Keratinocyte (primary cell): ENCODE data around the gene NKAP. TPM values are rescaled to one million over a fixed set of nuclear protein-coding genes. Genes with fewer than 3 reads are reported as not detected.

Experiments used
- DNase-seq: peaks from one replicate; pipeline ENCODE4 v3.0.0-alpha.2; 2011; ENCODE audit warnings: low read depth, missing footprints, low spot score
- FAIRE-seq: peaks from 2 replicates; lab custom pipeline; 2011; peaks lifted over from hg19 to GRCh38; lab: Jason Lieb, UNC
- H2AFZ ChIP-seq: 2 replicates; pipeline ENCODE4 v1.6.0; 2012; ENCODE audit warnings: low read length, control low read depth, inconsistent platforms; ENCODE audit not compliant: control insufficient read depth
- H3K27ac ChIP-seq: 2 replicates; pipeline ENCODE4 v1.5.1; 2011; ENCODE audit warnings: low read length; ENCODE audit not compliant: control insufficient read depth, insufficient read depth
- H3K27me3 ChIP-seq: 3 replicates; pipeline ENCODE4 v1.6.0; 2011; ENCODE audit warnings: low read length; ENCODE audit not compliant: control insufficient read depth, insufficient read depth; ENCODE audit errors: extremely low read depth
- H3K36me3 ChIP-seq, 2 experiments: 2 replicates in 1 of 2; 3 replicates in 1 of 2; pipeline ENCODE4 v1.5.1; 2011; ENCODE audit warnings: low read length in 2 of 2, mild to moderate bottlenecking in 1 of 2; ENCODE audit not compliant: control insufficient read depth in 2 of 2, insufficient read depth in 2 of 2; ENCODE audit errors: extremely low read depth in 1 of 2
- H3K4me1 ChIP-seq: 3 replicates; pipeline ENCODE4 v1.5.1; 2011; ENCODE audit warnings: low read length; ENCODE audit not compliant: control insufficient read depth, insufficient read depth; ENCODE audit errors: extremely low read depth
- H3K4me2 ChIP-seq: 3 replicates; pipeline ENCODE4 v1.6.0; 2011; ENCODE audit warnings: low read depth, low read length; ENCODE audit not compliant: control insufficient read depth, insufficient read depth; ENCODE audit errors: extremely low read depth
- H3K4me3 ChIP-seq, 3 experiments: fragments of 200-600 bp in 1 of 3; sonication (generic) in 1 of 3; 2 replicates in 2 of 3; 3 replicates in 1 of 3; pipeline ENCODE4 v1.5.1; 2011 to 2016; ENCODE audit warnings: low read length in 3 of 3, mild to moderate bottlenecking in 3 of 3, control low read depth in 2 of 3, inconsistent platforms in 1 of 3, low read depth in 1 of 3, mixed read lengths in 1 of 3, mixed run types in 1 of 3, moderate library complexity in 1 of 3; ENCODE audit not compliant: control insufficient read depth in 2 of 3, insufficient read depth in 2 of 3; ENCODE audit errors: extremely low read depth in 1 of 3
- H3K79me2 ChIP-seq: 2 replicates; pipeline ENCODE4 v1.6.0; 2012; ENCODE audit warnings: low read length; ENCODE audit not compliant: control insufficient read depth, insufficient read depth
- H3K9ac ChIP-seq: 3 replicates; pipeline ENCODE4 v1.6.0; 2011; ENCODE audit warnings: low read length; ENCODE audit not compliant: control insufficient read depth, insufficient read depth; ENCODE audit errors: extremely low read depth
- H3K9me1 ChIP-seq: 3 replicates; pipeline ENCODE4 v1.6.0; 2011; ENCODE audit warnings: low read length; ENCODE audit not compliant: control insufficient read depth, insufficient read depth; ENCODE audit errors: extremely low read depth
- H3K9me3 ChIP-seq: 2 replicates; pipeline ENCODE4 v1.5.1; 2012; ENCODE audit warnings: low read depth, low read length; ENCODE audit not compliant: control insufficient read depth
- H4K20me1 ChIP-seq: 3 replicates; pipeline ENCODE4 v1.6.0; 2011; ENCODE audit warnings: low read length; ENCODE audit not compliant: control insufficient read depth, insufficient read depth; ENCODE audit errors: extremely low read depth
- EZH2 ChIP-seq: IDR thresholded peaks from one replicate; pipeline ENCODE4 v1.6.1; 2012; ENCODE audit warnings: inconsistent platforms, mild to moderate bottlenecking, low read length, moderate library complexity
- dilution Hi-C: fragments of 300-500 bp; cut with MboI; formaldehyde crosslinking; loops from one replicate; pipeline ENCODE4 v1.7.0; 2020; ENCODE audit warnings: low sequenced_read_pairs; ENCODE audit not compliant: extremely low pct_ligation_motif_present
- polyA plus RNA-seq, 5 experiments: library from polyadenylated mRNA; depleted of rRNA in 3 of 5; stranded (reverse) in 3 of 5; stranded (forward) in 1 of 5; unstranded in 1 of 5; fragments of >200 nt; gene quantifications; 1 replicate in 1 of 5; 2 replicates in 3 of 5; 3 replicates in 1 of 5; pipeline versions ENCODE4 v1.2.1 to v1.2.3, GENCODE V29; 2011 to 2012; ENCODE audit warnings: missing spikeins in 2 of 5, low read depth in 1 of 5, low replicate concordance in 1 of 5
- TF ChIP-seq, protein P1 (sequence below), 3 experiments: IDR thresholded peaks in 1 of 3; conservative IDR thresholded peaks in 1 of 3; optimal IDR thresholded peaks in 1 of 3; 2 replicates in 2 of 3; 3 replicates in 1 of 3; pipeline versions ENCODE3 to v1.5.1; 2011; ENCODE audit warnings: low read length in 3 of 3, mild to moderate bottlenecking in 3 of 3, moderate library complexity in 2 of 3, control low read depth in 1 of 3, inconsistent platforms in 1 of 3; ENCODE audit not compliant: insufficient read depth in 2 of 3; ENCODE audit errors: extremely low read depth in 1 of 3

NKAP gene
- polyA plus RNA-seq, 1 donor (not counting 4 experiments of a cell fraction or from before 2014, with no cell fraction given): 4.6 TPM

- no peak for DNase-seq
- dilution Hi-C loops: no loop called here
These were observed 63.5 kb downstream of the NKAP start for GRCh38 chrX:119880076-119880475.

DNA sequence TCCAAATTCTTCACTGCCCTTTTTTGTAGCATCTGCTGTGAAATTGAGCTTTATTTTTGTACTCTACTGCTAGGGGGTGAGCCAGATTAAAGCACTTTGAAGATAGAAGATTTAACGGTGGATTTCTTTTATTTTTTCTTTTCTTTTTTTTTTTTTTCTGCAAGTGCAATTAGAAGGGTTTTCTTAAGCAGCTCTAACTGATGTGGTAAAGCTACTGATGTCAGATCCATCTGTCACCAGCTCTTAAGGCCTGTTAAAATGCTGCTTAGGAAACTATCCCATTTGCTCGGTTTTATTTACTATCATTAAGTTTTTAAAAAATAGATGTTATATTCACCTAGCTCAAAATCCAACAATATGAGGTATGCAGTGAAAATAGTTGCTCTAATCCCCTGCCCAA lies 64.8 kb downstream of the NKAP start:
- H3K9me3 ChIP-seq: no peaks in the 10 kb centered on the region
- H3K36me3 ChIP-seq: no peaks in the 10 kb centered on the region
- H3K79me2 ChIP-seq: peaks cover 2% of the 10 kb centered on the region
- H3K9me1 ChIP-seq: no peaks in the 10 kb centered on the region
- no peak overlapping the region for H3K27ac ChIP-seq
- dilution Hi-C loops: no loop called here
- TF ChIP-seq EZH2: no peak
- TF ChIP-seq, protein P1, sequence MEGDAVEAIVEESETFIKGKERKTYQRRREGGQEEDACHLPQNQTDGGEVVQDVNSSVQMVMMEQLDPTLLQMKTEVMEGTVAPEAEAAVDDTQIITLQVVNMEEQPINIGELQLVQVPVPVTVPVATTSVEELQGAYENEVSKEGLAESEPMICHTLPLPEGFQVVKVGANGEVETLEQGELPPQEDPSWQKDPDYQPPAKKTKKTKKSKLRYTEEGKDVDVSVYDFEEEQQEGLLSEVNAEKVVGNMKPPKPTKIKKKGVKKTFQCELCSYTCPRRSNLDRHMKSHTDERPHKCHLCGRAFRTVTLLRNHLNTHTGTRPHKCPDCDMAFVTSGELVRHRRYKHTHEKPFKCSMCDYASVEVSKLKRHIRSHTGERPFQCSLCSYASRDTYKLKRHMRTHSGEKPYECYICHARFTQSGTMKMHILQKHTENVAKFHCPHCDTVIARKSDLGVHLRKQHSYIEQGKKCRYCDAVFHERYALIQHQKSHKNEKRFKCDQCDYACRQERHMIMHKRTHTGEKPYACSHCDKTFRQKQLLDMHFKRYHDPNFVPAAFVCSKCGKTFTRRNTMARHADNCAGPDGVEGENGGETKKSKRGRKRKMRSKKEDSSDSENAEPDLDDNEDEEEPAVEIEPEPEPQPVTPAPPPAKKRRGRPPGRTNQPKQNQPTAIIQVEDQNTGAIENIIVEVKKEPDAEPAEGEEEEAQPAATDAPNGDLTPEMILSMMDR (optimal IDR thresholded peaks at IDR 0.05 in 1 of 3, IDR thresholded peaks at IDR 0.05 in 1 of 3, conservative IDR thresholded peaks at IDR 0.05 in 1 of 3; ENCODE audit: extremely low read depth in 1 of 3, insufficient read depth in 2 of 3, low read length in 3 of 3): no peak
- H4K20me1 ChIP-seq: no peaks in the 10 kb centered on the region
- no peak overlapping the region for H3K4me3 ChIP-seq
- FAIRE-seq: no peak
- H3K4me2 ChIP-seq: no peak overlapping the region
- H2AFZ ChIP-seq: no peak overlapping the region
- no peak overlapping the region for H3K9ac ChIP-seq
- H3K27me3 ChIP-seq: no peaks in the 10 kb centered on the region
- no peak for DNase-seq
- H3K4me1 ChIP-seq: no peaks in the 10 kb centered on the region

More at GRCh38 chrX:119880076-119880475, 63.5 kb downstream of the NKAP start:
- Histone ChIP-seq H3K9me1 (no peaks in the 10 kb centered on the region), H3K36me3 (no peaks in the 10 kb centered on the region), H3K27me3 (no peaks in the 10 kb centered on the region), H4K20me1 (no peaks in the 10 kb centered on the region), H3K4me3 (no peak overlapping the region), H2AFZ (no peak overlapping the region), H3K9me3 (no peaks in the 10 kb centered on the region), H3K4me2 (no peak overlapping the region), H3K9ac (no peak overlapping the region), H3K27ac (no peak overlapping the region), H3K4me1 (no peaks in the 10 kb centered on the region), H3K79me2 (no peaks in the 10 kb centered on the region)
- TF ChIP-seq, protein P1 (optimal IDR thresholded peaks at IDR 0.05 in 1 of 3, IDR thresholded peaks at IDR 0.05 in 1 of 3, conservative IDR thresholded peaks at IDR 0.05 in 1 of 3; ENCODE audit: extremely low read depth in 1 of 3, insufficient read depth in 2 of 3, low read length in 3 of 3): no peak
- no peak for TF ChIP-seq EZH2
- no peak for FAIRE-seq
